Naive thymus-derived CD8-positive, alpha-beta T cell (primary cell): Measurements from ENCODE around the gene ENOPH1. TPM values are rescaled to one million over a fixed set of nuclear protein-coding genes. Genes with fewer than 3 reads are reported as not detected.

Experiments
- ATAC-seq, 2 donors: fragments of 150-1000 bp; cut with Tn5 transposase in 1 of 2; sonication (Bioruptor Pico), chemical (Tn5 transposase) in 1 of 2; 1 replicate in 1 of 2; 2 replicates in 1 of 2; pipeline ENCODE4 v1.10.0; 2021; ENCODE audit warnings: mild to moderate bottlenecking in 2 of 2, moderate library complexity in 2 of 2
- POLR2A ChIA-PET: fragments of 350-600 bp; sonication (Branson Sonifier 250); formaldehyde crosslinking; loops from one replicate; lab custom pipeline; 2021; ENCODE audit warnings: antibody characterized with exemption; lab: Charles Lee
- DNase-seq, 10 donors: peaks; one replicate each; pipeline versions ENCODE4 v3.0.0 to v3.0.0-alpha.2; 2020 to 2022
- H3K27ac Mint-ChIP-seq, 10 donors: one replicate each; pipeline ENCODE4 v1.8.0; 2020 to 2022; ENCODE audit warnings: mild to moderate bottlenecking in 10 of 10, mixed read lengths in 10 of 10, moderate library complexity in 4 of 10, inconsistent platforms in 1 of 10
- H3K27me3 Mint-ChIP-seq, 5 donors: one replicate each; pipeline ENCODE4 v1.8.0; 2021 to 2022; ENCODE audit warnings: mixed read lengths in 5 of 5
- H3K36me3 Mint-ChIP-seq, 3 donors: one replicate each; pipeline ENCODE4 v1.8.0; 2020 to 2022; ENCODE audit warnings: mixed read lengths in 3 of 3, mild to moderate bottlenecking in 2 of 3, inconsistent platforms in 1 of 3
- H3K4me1 Mint-ChIP-seq, 4 donors: one replicate each; pipeline ENCODE4 v1.8.0; 2021 to 2022; ENCODE audit warnings: mixed read lengths in 4 of 4
- H3K4me3 Mint-ChIP-seq, 10 donors: one replicate each; pipeline ENCODE4 v1.8.0; 2020 to 2022; ENCODE audit warnings: mild to moderate bottlenecking in 10 of 10, mixed read lengths in 10 of 10, moderate library complexity in 6 of 10, inconsistent platforms in 1 of 10
- H3K9me3 Mint-ChIP-seq, 9 donors: one replicate each; pipeline ENCODE4 v1.8.0; 2020 to 2022; ENCODE audit warnings: mixed read lengths in 9 of 9, mild to moderate bottlenecking in 3 of 9, inconsistent platforms in 1 of 9, moderate library complexity in 1 of 9
- polyA plus RNA-seq, 3 donors: library from polyadenylated mRNA; unstranded; fragments of 300-500 nt; fragmentation: Illumina TruSeq; gene quantifications; one replicate each; pipeline ENCODE4 v1.2.3, GENCODE V29; 2021
- total RNA-seq, 8 experiments: library from RNA in 2 of 8; stranded (reverse) in 2 of 8; gene quantifications; one replicate each; pipeline ENCODE4 v1.2.3 and lab custom pipeline; 2021 to 2026

Gene ENOPH1
- total and polyA plus RNA-seq, 5 experiments from 2014 or later, result 30.6 to 45.4 (median 32.6) TPM

- Mint-ChIP-seq H3K9me3 (peaks cover 0 to 2% (median 0%) of the 10 kb centered on the region in 9 donors), H3K36me3 (peaks cover 16 to 59% (median 26%) of the 10 kb centered on the region in 3 donors), H3K27me3 (peaks cover 0 to 4% (median 0%) of the 10 kb centered on the region in 5 donors), H3K4me3 (peak overlapping the region; percentile 98 to 100 (median 100)), H3K27ac (peak overlapping the region; percentile 97 to 100 (median 99)), H3K4me1 (peaks cover 24 to 79% (median 71%) of the 10 kb centered on the region in 4 donors)
- POLR2A ChIA-PET, result interaction anchor here (0.7 to 4.9 kb wide), 45 partner anchors 9 to 1056 kb away, joined by 3 to 193 read pairs (median 4); partner anchors contain the start of genes ABRAXAS1, COPS4, COQ2 and HELQ
- DNase-seq, result peak; percentile 89 to 97 (median 94)
- ATAC-seq, result peak; percentile 56 to 63
Observed at GRCh38 chr4:82428969-82429727, 1.2 kb upstream of the ENOPH1 start.

- POLR2A ChIA-PET, result interaction anchor here (0.7 to 4.9 kb wide), 45 partner anchors 9 to 1056 kb away, joined by 3 to 193 read pairs (median 4); partner anchors contain the start of genes ABRAXAS1, COPS4, COQ2 and HELQ
- H3K27ac Mint-ChIP-seq, result peak overlapping the region; percentile 97 to 100 (median 99)
- peaks cover 0 to 2% (median 0%) of the 10 kb centered on the region in 9 donors for H3K9me3 Mint-ChIP-seq
- peaks cover 13 to 56% (median 26%) of the 10 kb centered on the region in 3 donors for H3K36me3 Mint-ChIP-seq
- peak; percentile 33 to 40 for ATAC-seq
- H3K4me1 Mint-ChIP-seq, result peaks cover 24 to 78% (median 67%) of the 10 kb centered on the region in 4 donors
- peaks cover 0 to 4% (median 0%) of the 10 kb centered on the region in 5 donors for H3K27me3 Mint-ChIP-seq
- peak in 3 of 10 donors; percentile 77 to 89 (median 84) for DNase-seq
- H3K4me3 Mint-ChIP-seq, result peak overlapping the region; percentile 98 to 100 (median 100)
Observed at GRCh38 chr4:82429728-82430192, 630 bp upstream of the ENOPH1 start.

GRCh38 chr4:82430964-82431745 is 765 bp downstream of the ENOPH1 start:
- Mint-ChIP-seq H3K9me3 (peaks cover 0 to 2% (median 0%) of the 10 kb centered on the region in 9 donors), H3K4me3 (peak overlapping the region; percentile 94 to 100 (median 98)), H3K27ac (peak overlapping the region; percentile 94 to 100 (median 98)), H3K36me3 (peaks cover 13 to 44% (median 18%) of the 10 kb centered on the region in 3 donors), H3K27me3 (peaks cover 0 to 4% (median 0%) of the 10 kb centered on the region in 5 donors), H3K4me1 (peaks cover 27 to 77% (median 64%) of the 10 kb centered on the region in 4 donors)
- ATAC-seq (peak in 1 of 2 donors; percentile 9), DNase-seq (peak in 8 of 10 donors; percentile 31 to 69 (median 48))
- POLR2A ChIA-PET, result interaction anchor here (0.6 to 4.9 kb wide), 8 partner anchors 9 to 1054 kb away, joined by 3 to 193 read pairs (median 4); partner anchors contain the start of genes ABRAXAS1 and HNRNPD

GRCh38 chr4:82431831-82432230 is 1.4 kb downstream of the ENOPH1 start:
- H3K27me3 Mint-ChIP-seq, result peaks cover 0 to 4% (median 0%) of the 10 kb centered on the region in 5 donors
- POLR2A ChIA-PET, result interaction anchor here (0.7 to 4.9 kb wide), 5 partner anchors 8 to 581 kb away, joined by 3 to 193 read pairs (median 3); partner anchors contain the start of gene HNRNPD
- H3K4me1 Mint-ChIP-seq, result peaks cover 25 to 76% (median 63%) of the 10 kb centered on the region in 4 donors
- H3K36me3 Mint-ChIP-seq, result peaks cover 13 to 43% (median 15%) of the 10 kb centered on the region in 3 donors
- peak overlapping the region in 6 of 10 donors; percentile 14 to 99 (median 96) for H3K27ac Mint-ChIP-seq
- ATAC-seq (no peak), DNase-seq (no peak)
- peaks cover 0 to 2% (median 0%) of the 10 kb centered on the region in 9 donors for H3K9me3 Mint-ChIP-seq
- H3K4me3 Mint-ChIP-seq, result peak overlapping the region in 9 of 10 donors; percentile 40 to 100 (median 98)

GRCh38 chr4:82432596-82432995 is 2.2 kb downstream of the ENOPH1 start:
- Mint-ChIP-seq H3K9me3 (peaks cover 0 to 2% (median 0%) of the 10 kb centered on the region in 9 donors), H3K36me3 (peaks cover 10 to 42% (median 11%) of the 10 kb centered on the region in 3 donors), H3K27ac (peak overlapping the region in 6 of 10 donors; percentile 7 to 44 (median 14)), H3K4me1 (peaks cover 28 to 76% (median 64%) of the 10 kb centered on the region in 4 donors), H3K4me3 (peak overlapping the region in 7 of 10 donors; percentile 29 to 98 (median 40)), H3K27me3 (peaks cover 0 to 4% (median 0%) of the 10 kb centered on the region in 5 donors)
- no peak for ATAC-seq
- DNase-seq, result no peak
- POLR2A ChIA-PET, result interaction anchor here (0.9 kb wide), 1 partner anchor 50 kb away, joined by 3 read pairs; no protein-coding TSS in a partner anchor

- H3K4me3 Mint-ChIP-seq, result peak overlapping the region in 1 of 10 donors; percentile 30
- H3K4me1 Mint-ChIP-seq, result peaks cover 29 to 73% (median 64%) of the 10 kb centered on the region in 4 donors
- peak overlapping the region in 1 of 10 donors; percentile 7 for H3K27ac Mint-ChIP-seq
- H3K9me3 Mint-ChIP-seq, result peaks cover 0 to 2% (median 0%) of the 10 kb centered on the region in 9 donors
- peaks cover 0 to 4% (median 0%) of the 10 kb centered on the region in 5 donors for H3K27me3 Mint-ChIP-seq
- POLR2A ChIA-PET, result no interaction called here
- DNase-seq (no peak), ATAC-seq (no peak)
- peaks cover 0 to 36% (median 5%) of the 10 kb centered on the region in 3 donors for H3K36me3 Mint-ChIP-seq
Observed at GRCh38 chr4:82433791-82434190, 3.4 kb downstream of the ENOPH1 start.

GRCh38 chr4:82434949-82435348 is 4.6 kb downstream of the ENOPH1 start:
- Mint-ChIP-seq H3K4me3 (peak overlapping the region in 1 of 10 donors; percentile 24), H3K27me3 (no peaks in the 10 kb centered on the region), H3K27ac (peak overlapping the region in 1 of 10 donors; percentile 21), H3K36me3 (peaks cover 0 to 32% (median 3%) of the 10 kb centered on the region in 3 donors), H3K9me3 (no peaks in the 10 kb centered on the region), H3K4me1 (peaks cover 31 to 83% (median 72%) of the 10 kb centered on the region in 4 donors)
- no peak for DNase-seq
- ATAC-seq, result no peak
- POLR2A ChIA-PET, result interaction anchor here (0.5 to 1.7 kb wide), 2 partner anchors 61 to 467 kb away, joined by 4 to 6 read pairs; partner anchors contain the start of gene HNRNPD

GRCh38 chr4:82436130-82436529 is 5.7 kb downstream of the ENOPH1 start:
- Mint-ChIP-seq H3K4me3 (no peak overlapping the region), H3K9me3 (no peaks in the 10 kb centered on the region), H3K27me3 (no peaks in the 10 kb centered on the region), H3K36me3 (peaks cover 0 to 32% (median 3%) of the 10 kb centered on the region in 3 donors), H3K4me1 (peaks cover 34 to 89% (median 79%) of the 10 kb centered on the region in 4 donors), H3K27ac (peak overlapping the region in 3 of 10 donors; percentile 15 to 43 (median 27))
- DNase-seq (no peak), ATAC-seq (no peak)
- POLR2A ChIA-PET, result interaction anchor here (1.0 to 1.7 kb wide), 2 partner anchors 16 to 62 kb away, joined by 3 to 6 read pairs; partner anchors contain the start of gene HNRNPD

GRCh38 chr4:82436780-82437179 is 6.4 kb downstream of the ENOPH1 start:
- Mint-ChIP-seq H3K27ac (peak overlapping the region in 4 of 10 donors; percentile 9 to 43 (median 20)), H3K36me3 (peaks cover 0 to 32% (median 3%) of the 10 kb centered on the region in 3 donors), H3K27me3 (no peaks in the 10 kb centered on the region), H3K4me1 (peaks cover 31 to 89% (median 79%) of the 10 kb centered on the region in 4 donors), H3K9me3 (no peaks in the 10 kb centered on the region), H3K4me3 (no peak overlapping the region)
- POLR2A ChIA-PET, result interaction anchor here (1.0 kb wide), 1 partner anchor 17 kb away, joined by 3 read pairs; no protein-coding TSS in a partner anchor
- ATAC-seq (no peak), DNase-seq (no peak)

GRCh38 chr4:82437285-82438005 is 7.1 kb downstream of the ENOPH1 start:
- no peak for DNase-seq
- Mint-ChIP-seq H3K27me3 (no peaks in the 10 kb centered on the region), H3K36me3 (peaks cover 0 to 37% (median 3%) of the 10 kb centered on the region in 3 donors), H3K9me3 (no peaks in the 10 kb centered on the region), H3K4me1 (peaks cover 31 to 86% (median 82%) of the 10 kb centered on the region in 4 donors), H3K4me3 (peak overlapping the region in 2 of 10 donors; percentile 36 to 58), H3K27ac (peak overlapping the region in 7 of 10 donors; percentile 9 to 82 (median 42))
- ATAC-seq, result no peak
- POLR2A ChIA-PET, result no interaction called here
